GM10266 (cell line): Measurements from ENCODE around the gene COL5A3.

ENCODE experiments used
- DNase-seq: peaks from one replicate; pipeline ENCODE4 v3.0.0; 2012; ENCODE audit errors: extremely low spot score
- TF ChIP-seq, protein P1 (sequence below): IDR thresholded peaks from 2 replicates; pipeline ENCODE4 v1.5.1; 2012; ENCODE audit warnings: mild to moderate bottlenecking, low read depth; ENCODE audit not compliant: control insufficient read depth, insufficient read depth; ENCODE audit errors: missing control alignments

Gene COL5A3

DNA sequence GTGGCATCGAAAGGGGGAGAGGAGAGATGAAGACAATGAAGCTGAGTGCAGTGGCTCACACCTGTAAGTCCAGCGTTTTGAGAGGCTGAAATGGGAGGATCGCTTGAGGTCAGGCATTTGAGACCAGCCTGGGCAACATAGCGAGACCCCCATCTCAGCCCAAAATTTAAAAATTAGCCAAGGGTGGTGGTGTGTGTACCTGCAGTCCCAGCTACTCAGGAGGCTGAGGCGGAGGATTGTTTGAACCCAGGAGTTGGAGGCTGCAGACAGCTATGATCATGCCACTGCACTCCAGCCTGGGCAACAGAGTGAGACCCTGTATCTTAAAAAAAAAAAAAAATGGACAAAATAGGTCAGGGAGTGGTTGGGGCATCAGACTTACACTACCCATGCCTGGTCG lies 10.5 kb upstream of the COL5A3 start:
- DNase-seq = no peak
- TF ChIP-seq, protein P1, sequence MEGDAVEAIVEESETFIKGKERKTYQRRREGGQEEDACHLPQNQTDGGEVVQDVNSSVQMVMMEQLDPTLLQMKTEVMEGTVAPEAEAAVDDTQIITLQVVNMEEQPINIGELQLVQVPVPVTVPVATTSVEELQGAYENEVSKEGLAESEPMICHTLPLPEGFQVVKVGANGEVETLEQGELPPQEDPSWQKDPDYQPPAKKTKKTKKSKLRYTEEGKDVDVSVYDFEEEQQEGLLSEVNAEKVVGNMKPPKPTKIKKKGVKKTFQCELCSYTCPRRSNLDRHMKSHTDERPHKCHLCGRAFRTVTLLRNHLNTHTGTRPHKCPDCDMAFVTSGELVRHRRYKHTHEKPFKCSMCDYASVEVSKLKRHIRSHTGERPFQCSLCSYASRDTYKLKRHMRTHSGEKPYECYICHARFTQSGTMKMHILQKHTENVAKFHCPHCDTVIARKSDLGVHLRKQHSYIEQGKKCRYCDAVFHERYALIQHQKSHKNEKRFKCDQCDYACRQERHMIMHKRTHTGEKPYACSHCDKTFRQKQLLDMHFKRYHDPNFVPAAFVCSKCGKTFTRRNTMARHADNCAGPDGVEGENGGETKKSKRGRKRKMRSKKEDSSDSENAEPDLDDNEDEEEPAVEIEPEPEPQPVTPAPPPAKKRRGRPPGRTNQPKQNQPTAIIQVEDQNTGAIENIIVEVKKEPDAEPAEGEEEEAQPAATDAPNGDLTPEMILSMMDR = no peak

- no peak for DNase-seq
- TF ChIP-seq, protein P1 = no peak
Observed at GRCh38 chr19:10019246-10019645, 8.9 kb upstream of the COL5A3 start.

- DNase-seq = no peak
- TF ChIP-seq, protein P1 = no peak
Observed at GRCh38 chr19:10018786-10019185, 8.5 kb upstream of the COL5A3 start.

DNA sequence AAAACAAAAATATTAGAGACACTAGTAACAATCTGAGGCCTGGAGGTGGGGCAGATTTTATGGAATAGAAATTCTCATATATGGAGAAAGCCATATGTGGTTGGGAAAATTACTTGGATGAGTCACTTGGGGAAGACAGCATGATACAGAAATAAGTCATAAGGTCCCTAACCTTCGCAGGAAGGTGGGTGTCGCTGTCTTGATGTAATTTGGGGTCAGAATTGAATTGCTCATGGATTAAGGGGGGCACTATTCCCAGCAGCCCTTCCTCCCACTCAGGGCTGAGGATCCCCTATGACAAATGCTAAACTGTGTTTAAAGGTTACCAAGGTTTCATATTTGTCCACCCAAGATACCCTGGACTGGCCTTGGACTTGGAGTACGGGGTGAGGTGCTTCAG lies 8.0 kb upstream of the COL5A3 start:
- DNase-seq = no peak
- TF ChIP-seq, protein P1 = no peak

DNA sequence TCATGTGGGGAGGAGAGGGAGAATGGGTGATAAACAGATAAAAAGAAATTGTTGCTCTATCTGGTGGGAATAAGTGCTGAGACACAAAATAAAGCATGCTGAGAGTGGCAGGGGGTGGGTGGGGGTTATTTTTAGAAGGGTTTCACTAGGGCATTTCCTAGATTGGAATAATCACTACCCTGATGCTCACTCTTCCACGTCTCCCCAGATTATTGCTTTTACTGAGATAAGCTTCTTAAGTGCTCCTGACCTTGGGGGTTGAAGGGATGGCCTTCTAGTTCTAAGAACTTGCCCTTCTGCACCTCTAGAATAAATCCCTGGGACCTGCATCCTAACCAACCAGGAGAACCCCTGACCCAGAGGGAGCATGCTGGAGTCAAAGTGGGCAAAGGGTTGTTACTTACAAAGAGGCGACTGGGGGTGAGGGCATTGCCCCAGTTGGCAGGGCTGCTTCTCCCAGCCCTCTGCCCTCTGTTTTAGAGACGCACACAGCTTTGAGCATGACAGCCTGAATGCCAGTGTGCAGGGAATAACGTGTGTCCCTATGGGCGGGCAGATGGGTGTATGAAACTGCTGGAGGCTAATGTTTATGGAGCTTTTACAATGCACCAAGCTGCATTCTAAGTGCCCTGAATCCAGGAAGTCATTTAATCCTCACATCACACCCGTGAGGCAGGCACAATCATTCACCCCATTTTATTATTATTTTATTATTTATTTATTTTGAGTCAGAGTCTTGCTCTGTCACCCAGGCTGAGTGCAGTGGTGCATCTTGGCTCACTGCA lies 3.7 kb upstream of the COL5A3 start:
- TF ChIP-seq, protein P1 = no peak
- DNase-seq = no peak

GRCh38 chr19:10013316-10013715 lies 3.0 kb upstream of the COL5A3 start, which contains the start of gene RDH8:
TSS of gene RDH8 (plus strand) at chr19:10013483. CDS start at chr19:10013498, 15 bp downstream.
- TF ChIP-seq, protein P1 = no peak
- DNase-seq = no peak

- TF ChIP-seq, protein P1 = no peak
- no peak for DNase-seq
Observed at GRCh38 chr19:10011974-10012373, 1.7 kb upstream of the COL5A3 start.
